Cardiac fibroblast (primary cell): ENCODE measurements around the gene OSBPL6.

ENCODE experiments used
- DNase-seq, 2 donors: peaks; one replicate each; pipeline versions ENCODE4 v3.0.0 to v3.0.0-alpha.2; 2010; ENCODE audit warnings: low read depth in 2 of 2
- H3K4me3 ChIP-seq, 2 donors: replicated peaks in 1 of 2; 1 replicate in 1 of 2; 2 replicates in 1 of 2; pipeline ENCODE4 v1.5.1; 2011; ENCODE audit warnings: low read depth in 2 of 2, low read length in 2 of 2, mild to moderate bottlenecking in 2 of 2, moderate library complexity in 1 of 2
- CTCF ChIP-seq: IDR thresholded peaks from one replicate; pipeline ENCODE4 v1.5.1; 2011; ENCODE audit warnings: low read depth, mild to moderate bottlenecking, low read length, inconsistent platforms

OSBPL6 gene

GRCh38 chr2:178298785-178299212, 104.5 kb downstream of the OSBPL6 start:
- DNase-seq: peak; percentile 90
- TF ChIP-seq CTCF: no peak
- no peak overlapping the region for H3K4me3 ChIP-seq

DNA sequence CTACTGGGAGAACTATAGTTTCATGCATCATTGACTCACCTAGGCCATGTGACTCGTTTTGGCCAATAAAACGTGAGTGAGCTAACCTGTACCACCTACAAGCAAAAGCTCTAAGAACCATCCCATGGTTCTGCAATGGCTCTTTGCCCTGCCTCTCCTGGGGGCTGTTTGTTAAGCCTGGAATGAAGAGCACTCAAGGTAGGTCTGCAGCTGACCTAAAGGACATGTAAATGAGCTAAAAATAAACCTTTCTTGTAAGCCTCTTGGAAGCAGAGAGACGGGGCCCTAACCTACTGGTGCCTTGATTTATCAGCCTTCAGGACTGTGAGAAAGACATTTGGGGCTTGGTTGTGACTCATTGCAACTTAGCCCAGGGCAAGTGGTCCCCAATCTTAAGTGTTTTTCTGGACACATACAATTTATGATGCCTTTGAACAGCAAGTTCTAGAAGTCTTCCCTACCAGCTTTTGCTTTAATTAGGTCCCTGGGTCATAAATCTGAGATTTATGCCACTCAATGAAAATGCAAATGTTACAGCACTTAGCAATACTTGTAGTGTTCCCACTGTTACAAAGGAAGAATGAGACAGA, 107.4 kb downstream of the OSBPL6 start:
- no peak for DNase-seq
- no peak for TF ChIP-seq CTCF
- no peak overlapping the region for H3K4me3 ChIP-seq

- H3K4me3 ChIP-seq: no peak overlapping the region
- no peak for DNase-seq
- no peak for TF ChIP-seq CTCF
These were observed 110.0 kb downstream of the OSBPL6 start for GRCh38 chr2:178304333-178304732.

- peak; percentile 61 to 69 for DNase-seq
- peak; percentile 80 for TF ChIP-seq CTCF
These were observed 112.2 kb downstream of the OSBPL6 start for GRCh38 chr2:178306352-178307073.

GRCh38 chr2:178307650-178308049, 113.3 kb downstream of the OSBPL6 start:
- no peak for TF ChIP-seq CTCF
- no peak overlapping the region for H3K4me3 ChIP-seq
- no peak for DNase-seq

More at GRCh38 chr2:178306352-178307073, 112.2 kb downstream of the OSBPL6 start:
- H3K4me3 ChIP-seq: no peak overlapping the region

DNA sequence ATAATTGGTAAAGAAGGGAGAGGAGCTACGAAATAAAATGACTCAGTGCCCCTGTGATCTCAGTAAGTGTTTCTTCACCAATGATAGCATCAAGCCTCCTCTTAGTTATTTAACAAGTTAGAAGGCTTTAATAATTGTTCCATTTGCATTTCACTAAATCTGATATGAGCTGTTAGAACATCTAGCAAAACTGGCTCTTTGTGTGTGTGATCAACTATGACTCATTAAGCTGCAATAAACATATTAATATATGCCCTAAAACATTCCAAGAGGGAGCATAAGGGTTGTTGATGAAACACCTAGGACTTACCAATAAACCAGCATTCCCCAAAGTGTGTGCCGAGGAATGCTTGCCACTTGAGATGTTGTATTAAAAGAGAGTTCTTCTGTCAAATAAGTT, 115.2 kb downstream of the OSBPL6 start:
- TF ChIP-seq CTCF: no peak
- no peak for DNase-seq
- no peak overlapping the region for H3K4me3 ChIP-seq
